GM12874 (cell line): ENCODE measurements around the gene TBPL1.

Source experiments
- CTCF ChIP-seq: IDR thresholded peaks from 2 replicates; pipeline ENCODE4 v1.5.1; 2011; ENCODE audit warnings: low read depth, mild to moderate bottlenecking, control low read depth, low read length, moderate library complexity; ENCODE audit not compliant: insufficient read depth

TBPL1 gene

DNA sequence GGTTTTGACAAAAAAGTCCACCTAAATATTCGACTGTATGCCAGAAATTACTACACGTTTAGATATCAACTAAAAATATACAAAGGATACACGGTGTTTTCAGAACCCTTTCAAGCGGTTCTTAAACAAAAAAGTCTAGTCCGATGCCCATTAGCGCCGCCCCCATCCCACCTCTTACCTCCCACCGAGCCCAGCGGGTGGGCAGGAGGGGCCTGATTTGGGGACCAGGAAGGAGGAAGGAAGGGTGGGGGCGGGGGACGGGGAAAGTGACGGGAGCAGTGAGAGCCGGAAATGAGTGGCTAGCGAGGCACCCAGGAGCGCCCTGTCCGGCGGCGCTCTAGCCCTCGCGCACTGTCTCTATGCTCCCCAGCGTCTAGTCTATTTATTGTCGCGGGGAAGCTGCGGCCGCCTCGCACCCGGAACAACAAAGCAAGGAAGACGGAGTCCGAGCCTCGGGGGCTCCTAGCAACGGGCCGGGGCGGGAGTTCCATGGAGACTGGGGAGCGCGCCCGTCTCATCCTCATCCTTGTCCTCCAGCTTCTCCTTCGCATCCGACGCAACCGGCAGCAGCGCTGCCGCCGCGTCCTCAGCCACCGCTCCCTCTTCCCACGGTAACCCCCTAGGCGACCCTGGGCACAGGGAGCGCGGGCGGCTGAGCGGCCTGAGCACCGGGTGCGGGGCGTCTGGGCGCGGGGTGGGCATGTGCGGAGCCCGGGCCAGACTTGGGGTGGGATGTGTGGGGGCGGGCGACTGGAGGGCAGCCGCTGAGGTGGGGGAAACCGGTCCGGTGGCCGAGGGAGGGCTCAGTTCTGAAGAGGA is at the start of gene TBPL1:
Gene TBPL1, plus strand, starts transcription at position 410 of the 819 bp plus-strand sequence. CDS start 26,902 bp downstream, outside the sequence.
- no peak for TF ChIP-seq CTCF

- TF ChIP-seq CTCF, result no peak
Observed at GRCh38 chr6:133903855-133904254, 49.2 kb upstream of the TBPL1 start.

GRCh38 chr6:133906050-133906449 is 47.0 kb upstream of the TBPL1 start:
- TF ChIP-seq CTCF, result no peak

DNA sequence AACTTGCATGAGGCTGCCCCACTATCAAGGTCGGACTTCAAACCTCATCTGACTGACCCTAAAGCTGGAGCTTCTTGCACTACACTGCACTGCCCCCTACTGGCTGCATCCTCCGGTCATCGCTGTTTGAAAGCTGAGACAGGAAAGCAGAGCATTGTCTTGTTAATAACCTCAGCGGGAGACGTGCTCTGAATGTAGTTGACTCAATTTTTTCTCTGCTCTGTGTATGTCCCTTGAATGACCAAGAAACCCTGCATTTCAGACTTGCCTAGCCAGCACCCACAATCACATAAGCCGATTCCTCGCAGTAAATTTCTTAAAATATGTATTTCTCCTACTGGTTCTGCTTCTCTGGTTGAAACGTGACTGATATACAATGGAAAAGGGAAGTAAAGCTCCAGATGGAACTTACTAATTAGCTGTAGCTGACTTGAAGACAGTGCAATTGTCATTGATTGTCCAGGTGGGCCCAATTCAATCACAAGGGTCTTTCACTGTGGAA is 36.3 kb upstream of the TBPL1 start:
- peak; percentile 89 for TF ChIP-seq CTCF

GRCh38 chr6:133917781-133918180 is 35.2 kb upstream of the TBPL1 start:
- TF ChIP-seq CTCF, result no peak

DNA sequence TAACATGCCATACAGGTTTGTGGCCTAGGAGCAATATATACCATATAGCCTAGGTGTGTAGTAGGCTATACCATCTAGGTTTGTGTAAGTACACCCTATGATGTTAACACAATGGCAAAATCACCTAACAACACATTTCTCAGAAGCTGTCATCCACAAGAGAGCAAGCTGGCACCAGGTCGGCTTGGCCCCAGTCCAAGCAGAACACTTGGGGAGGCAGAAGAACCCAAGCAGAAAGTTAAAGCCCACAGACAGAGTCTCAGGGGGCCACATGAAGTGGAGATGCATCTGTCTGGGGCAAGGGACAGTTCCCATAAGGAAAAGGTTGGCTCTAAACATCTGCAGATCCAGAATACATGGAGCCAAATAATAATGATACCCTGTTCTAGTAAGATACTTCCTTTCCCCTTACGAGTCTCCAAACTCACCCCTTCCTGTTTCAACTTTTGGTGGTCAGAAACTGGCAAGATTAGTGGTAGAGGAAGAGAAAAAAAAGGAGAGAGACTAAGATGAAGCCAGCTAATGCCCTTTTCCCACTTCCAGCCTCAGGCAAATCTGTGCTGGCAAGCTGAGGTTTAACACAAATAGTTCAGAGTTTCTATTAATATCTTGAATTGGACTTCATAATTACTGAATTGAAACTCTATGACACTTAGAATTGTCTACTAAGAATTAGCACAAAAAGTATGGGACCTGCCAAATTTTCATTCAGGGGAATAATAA is 34.7 kb upstream of the TBPL1 start:
- no peak for TF ChIP-seq CTCF

GRCh38 chr6:133919362-133919761 is 33.7 kb upstream of the TBPL1 start:
- TF ChIP-seq CTCF, result no peak
